Prostate gland (tissue), 2 donors: ENCODE results near the gene RASGRP1.

Experiments used
- CTCF ChIP-seq, 4 experiments: fragments of 200-600 bp in 2 of 4; fragments of 450-650 bp in 2 of 4; sonication (generic) in 2 of 4; IDR thresholded peaks; 1 replicate in 3 of 4; 2 replicates in 1 of 4; pipeline ENCODE4 v1.5.1; 2016 to 2019; ENCODE audit warnings: antibody characterized with exemption in 4 of 4, mild to moderate bottlenecking in 2 of 4, moderate library complexity in 2 of 4
- POLR2AphosphoS5 ChIP-seq: sonication (generic); formaldehyde crosslinking; IDR thresholded peaks from one replicate; pipeline ENCODE4 v1.6.1; 2017; ENCODE audit warnings: antibody characterized with exemption

GRCh38 chr15:38530113-38530512 is 34.5 kb downstream of the RASGRP1 start:
- TF ChIP-seq CTCF (IDR thresholded peaks at IDR 0.05): no peak
- no peak for TF ChIP-seq POLR2AphosphoS5
